Heart left ventricle (tissue), 16 donors: ENCODE data around the gene BTBD6. TPM values are rescaled to one million over a fixed set of nuclear protein-coding genes. Genes with fewer than 3 reads are reported as not detected.

ENCODE experiments used
- ATAC-seq, 4 donors: fragments of 200-7000 bp; cut with Tn5 transposase; one replicate each; pipeline ENCODE4 v1.9.1; 2020 to 2022; ENCODE audit warnings: moderate library complexity in 4 of 4, mild to moderate bottlenecking in 3 of 4, moderate number of reproducible peaks in 1 of 4
- DNase-seq, 5 donors: peaks; one replicate each; pipeline ENCODE4 v3.0.0-alpha.2; 2020
- H3K27ac ChIP-seq, 12 donors: fragments of 200-600 bp; sonication (generic) in 4 of 12; one replicate each; pipeline versions ENCODE4 v1.5.0 to v1.8.0; 2016 to 2022; ENCODE audit warnings: mild to moderate bottlenecking in 2 of 12
- H3K27me3 ChIP-seq, 9 donors: fragments of 200-600 bp; sonication (generic) in 2 of 9; one replicate each; pipeline versions ENCODE4 v1.5.1 to v1.8.0; 2016 to 2022; ENCODE audit warnings: mild to moderate bottlenecking in 3 of 9
- H3K36me3 ChIP-seq, 9 donors: fragments of 200-600 bp; sonication (generic) in 2 of 9; one replicate each; pipeline versions ENCODE4 v1.5.0 to v1.8.0; 2018 to 2022; ENCODE audit warnings: mild to moderate bottlenecking in 2 of 9
- H3K4me1 ChIP-seq, 12 donors: fragments of 200-600 bp; sonication (generic) in 4 of 12; one replicate each; pipeline versions ENCODE4 v1.5.0 to v1.8.0; 2016 to 2022; ENCODE audit warnings: mild to moderate bottlenecking in 3 of 12
- H3K4me3 ChIP-seq, 12 donors: fragments of 200-600 bp; sonication (generic) in 4 of 12; one replicate each; pipeline versions ENCODE4 v1.5.0 to v1.8.0; 2017 to 2022; ENCODE audit warnings: mild to moderate bottlenecking in 9 of 12, moderate library complexity in 4 of 12
- H3K9me3 ChIP-seq, 12 donors: fragments of 200-600 bp; sonication (generic) in 4 of 12; one replicate each; pipeline versions ENCODE4 v1.5.0 to v1.8.0; 2016 to 2022; ENCODE audit warnings: mild to moderate bottlenecking in 1 of 12
- POLR2A ChIP-seq, 2 donors: fragments of 450-650 bp; IDR thresholded peaks; one replicate each; pipeline ENCODE4 v1.6.1; 2017; ENCODE audit warnings: antibody characterized with exemption in 2 of 2, mild to moderate bottlenecking in 2 of 2, moderate library complexity in 2 of 2
- WGBS, 4 donors: extraction: QIAGEN DNeasy Blood & Tissue Kit in 2 of 4; methylation state at CpG; one replicate each; pipeline versions ENCODE4 v1.1.5 to v1.1.7; 2013 to 2018; 5-methylcytosine and 5-hydroxymethylcytosine counted together
- intact Hi-C, 10 donors: fragments of 100-400 bp; cut with DNase I; formaldehyde crosslinking; loops; one replicate each; pipeline versions ENCODE4 v1.11.1 to v1.14.2; 2022
- polyA plus RNA-seq, 2 donors: library from polyadenylated mRNA; stranded (reverse); fragments of 200-250 nt; gene quantifications; one replicate each; pipeline ENCODE4 v1.2.3, GENCODE V29; 2013
- total RNA-seq, 9 donors: library from RNA; depleted of rRNA in 2 of 9; stranded (reverse); fragments of >200 nt in 2 of 9; fragmentation: NEBNext Ultra II Directional in 3 of 9; extraction: Animal tissue kit (Norgen Biotek cat#: 25700) in 3 of 9; gene quantifications; one replicate each; pipeline versions ENCODE4 v1.1.0 to v1.2.4, GENCODE V29; 2016 to 2023
- TF ChIP-seq, protein P1 (sequence below), 12 donors: fragments of 200-600 bp; sonication (generic) in 4 of 12; IDR thresholded peaks; one replicate each; pipeline versions ENCODE4 v1.5.0 to v1.8.0; 2018 to 2022; ENCODE audit warnings: antibody characterized with exemption in 12 of 12, mild to moderate bottlenecking in 5 of 12
- donor health status: ischemic (EF 13 %, LVEDD 7.1; RV severe dilation, severe dysfunction).
- donor health status: healthy with polysubstance abuse.
- donor health status: DM: no; HTN: yes; CAD: no.
- donor health status: DM: no; HTN: no; CAD: no.
- donor health status: ischemic (EF 25% LVEDD 6.9; RV normal size, moderate dysfunction).
- donor health status: ischemic (EF 25% LVEDD 5.7; RV mildly dilated, moderate dysfunction).
- donor health status: healthy.
- donor health status: DM: yes; HTN: yes; CAD: no.
- donor health status: ischemic (EF 35%, LVEDD 5.7; RV mildly dilated, moderate dysfunction).
- donor health status: nonischemic (EF 11% LVEDD 7.7; RV severe dilation, severe dysfunction).
- donor health status: DM: yes; HTN: yes; CAD: no.
- donor health status: PGD.
- donor health status: ischemic (EF 29% LVEDD 5.4; RV normal size, mild dysfunction).
- donor health status: nonischemic (EF 23%, LVEDD 6.1; RV moderate dilation, normal function).

Gene BTBD6
- total and polyA plus RNA-seq, 11 donors, result 28.8 to 56.3 (median 36.9) TPM

DNA sequence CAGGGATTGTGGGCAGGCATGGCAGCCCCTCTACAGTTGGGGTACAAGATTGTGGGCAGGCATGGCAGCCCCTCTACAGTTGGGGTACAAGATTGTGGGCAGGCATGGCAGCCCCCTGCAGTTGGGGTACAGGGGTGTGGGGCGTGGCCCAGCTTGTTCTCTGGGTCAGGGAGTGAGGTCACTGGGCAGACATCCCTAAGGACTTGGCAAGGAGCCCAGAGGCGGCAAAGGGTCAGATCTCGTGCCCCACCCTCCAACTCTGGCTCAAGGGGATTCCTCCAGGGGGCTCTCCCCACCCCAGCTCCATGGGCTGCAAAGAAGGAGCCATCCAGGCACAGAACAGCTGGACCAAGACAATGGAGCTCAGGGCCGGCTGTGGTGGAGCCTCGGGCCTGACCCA is 41.5 kb upstream of the BTBD6 start:
- no peaks in the 10 kb centered on the region for H3K9me3 ChIP-seq
- H3K4me1 ChIP-seq, result peaks cover 0 to 61% (median 41%) of the 10 kb centered on the region in 12 donors
- TF ChIP-seq POLR2A (IDR thresholded peaks at IDR 0.05), result no peak
- TF ChIP-seq, protein P1, sequence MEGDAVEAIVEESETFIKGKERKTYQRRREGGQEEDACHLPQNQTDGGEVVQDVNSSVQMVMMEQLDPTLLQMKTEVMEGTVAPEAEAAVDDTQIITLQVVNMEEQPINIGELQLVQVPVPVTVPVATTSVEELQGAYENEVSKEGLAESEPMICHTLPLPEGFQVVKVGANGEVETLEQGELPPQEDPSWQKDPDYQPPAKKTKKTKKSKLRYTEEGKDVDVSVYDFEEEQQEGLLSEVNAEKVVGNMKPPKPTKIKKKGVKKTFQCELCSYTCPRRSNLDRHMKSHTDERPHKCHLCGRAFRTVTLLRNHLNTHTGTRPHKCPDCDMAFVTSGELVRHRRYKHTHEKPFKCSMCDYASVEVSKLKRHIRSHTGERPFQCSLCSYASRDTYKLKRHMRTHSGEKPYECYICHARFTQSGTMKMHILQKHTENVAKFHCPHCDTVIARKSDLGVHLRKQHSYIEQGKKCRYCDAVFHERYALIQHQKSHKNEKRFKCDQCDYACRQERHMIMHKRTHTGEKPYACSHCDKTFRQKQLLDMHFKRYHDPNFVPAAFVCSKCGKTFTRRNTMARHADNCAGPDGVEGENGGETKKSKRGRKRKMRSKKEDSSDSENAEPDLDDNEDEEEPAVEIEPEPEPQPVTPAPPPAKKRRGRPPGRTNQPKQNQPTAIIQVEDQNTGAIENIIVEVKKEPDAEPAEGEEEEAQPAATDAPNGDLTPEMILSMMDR (IDR thresholded peaks at IDR 0.05), result no peak
- 26 to 38% (median 30%) methylated on average over 3 to 5 of the region's 5 CpGs for WGBS, 4 donors
- peaks cover 0 to 28% (median 14%) of the 10 kb centered on the region in 9 donors for H3K36me3 ChIP-seq
- ATAC-seq (no peak), DNase-seq (peak in 1 of 5 donors; percentile 40)
- intact Hi-C loops, result loop anchor here in 3 of 10 donors (10.0 kb wide), 2 partner anchors 48 to 232 kb away; partner anchors contain the start of gene AHNAK2 (in 1 of the 3)
- H3K27me3 ChIP-seq, result no peaks in the 10 kb centered on the region
- H3K27ac ChIP-seq, result peak overlapping the region in 9 of 12 donors; percentile 3 to 72 (median 59)
- no peak overlapping the region for H3K4me3 ChIP-seq

- peaks cover 0 to 29% (median 14%) of the 10 kb centered on the region in 9 donors for H3K36me3 ChIP-seq
- peaks cover 0 to 54% (median 36%) of the 10 kb centered on the region in 12 donors for H3K4me1 ChIP-seq
- DNase-seq, result peak in 2 of 5 donors; percentile 79 to 80
- intact Hi-C loops, result loop anchor here in 3 of 10 donors (10.0 kb wide), 2 partner anchors 47 to 233 kb away; partner anchors contain the start of gene AHNAK2 (in 1 of the 3)
- H3K9me3 ChIP-seq, result no peaks in the 10 kb centered on the region
- peak; percentile 29 to 63 (median 53) for ATAC-seq
- peak overlapping the region in 9 of 12 donors; percentile 3 to 72 (median 59) for H3K27ac ChIP-seq
- H3K4me3 ChIP-seq, result no peak overlapping the region
- 25 to 55% (median 52%) methylated on average over 2 to 13 of the region's 13 CpGs for WGBS, 4 donors
- TF ChIP-seq, protein P1 (IDR thresholded peaks at IDR 0.05), result peak in 7 of 12 donors; percentile 10 to 41 (median 22)
- no peak for TF ChIP-seq POLR2A (IDR thresholded peaks at IDR 0.05)
- no peaks in the 10 kb centered on the region for H3K27me3 ChIP-seq
These were observed 40.9 kb upstream of the BTBD6 start for GRCh38 chr14:105207460-105207901.

DNA sequence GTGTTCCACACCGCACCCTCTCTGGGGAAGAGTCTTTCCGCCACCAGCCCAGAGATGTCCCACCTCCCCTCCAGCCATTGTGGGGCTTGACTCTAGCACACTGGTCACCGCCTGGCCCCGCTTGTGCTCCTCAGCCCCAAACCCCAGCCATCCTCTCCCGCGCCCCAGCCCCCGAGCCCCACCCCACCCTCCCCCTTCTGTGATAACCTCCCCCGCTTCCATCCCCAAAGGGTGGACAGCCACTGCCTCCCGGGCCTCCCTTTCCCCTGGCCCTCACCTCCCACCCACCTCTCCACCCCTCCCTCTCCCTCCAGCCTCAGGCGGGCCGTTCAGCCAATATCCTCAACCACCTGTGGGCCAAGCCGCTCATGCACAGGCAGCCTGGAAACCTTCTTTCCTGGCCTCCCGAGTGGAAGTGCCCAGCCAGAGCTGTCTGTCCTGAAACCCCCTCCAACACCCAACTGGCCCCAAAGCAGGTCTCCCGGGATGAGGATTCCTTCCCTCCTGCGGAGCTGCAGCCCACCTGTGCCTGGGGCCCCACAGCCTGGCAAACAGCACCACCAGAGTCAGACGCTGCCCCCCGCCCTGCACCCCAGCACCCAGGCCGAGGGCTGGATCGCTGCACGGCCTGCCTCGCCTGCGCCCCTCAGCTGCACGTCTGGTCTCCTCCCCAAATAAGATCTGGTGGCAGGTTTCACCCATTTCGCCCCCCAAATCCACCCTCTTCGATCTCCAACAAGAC is 40.2 kb upstream of the BTBD6 start:
- Histone ChIP-seq H3K4me1 (peaks cover 0 to 48% (median 31%) of the 10 kb centered on the region in 12 donors), H3K27me3 (no peaks in the 10 kb centered on the region), H3K4me3 (no peak overlapping the region), H3K27ac (peak overlapping the region in 4 of 12 donors; percentile 59 to 72 (median 68)), H3K36me3 (peaks cover 0 to 33% (median 14%) of the 10 kb centered on the region in 9 donors), H3K9me3 (no peaks in the 10 kb centered on the region)
- peak in 1 of 5 donors; percentile 21 for DNase-seq
- ATAC-seq, result no peak
- WGBS, 4 donors, result 88 to 91% (median 89%) methylated on average over 23 to 25 of the region's 25 CpGs
- intact Hi-C loops, result loop anchor here in 3 of 10 donors (10.0 kb wide), 2 partner anchors 47 to 233 kb away; partner anchors contain the start of gene AHNAK2 (in 1 of the 3)
- TF ChIP-seq, protein P1 (IDR thresholded peaks at IDR 0.05), result no peak

GRCh38 chr14:105208738-105209075 is 39.6 kb upstream of the BTBD6 start:
- H3K9me3 ChIP-seq, result no peaks in the 10 kb centered on the region
- intact Hi-C loops, result loop anchor here in 3 of 10 donors (10.0 kb wide), 2 partner anchors 46 to 234 kb away; partner anchors contain the start of gene AHNAK2 (in 1 of the 3)
- no peak overlapping the region for H3K27ac ChIP-seq
- ATAC-seq, result no peak
- TF ChIP-seq, protein P1 (IDR thresholded peaks at IDR 0.05), result no peak
- TF ChIP-seq POLR2A (IDR thresholded peaks at IDR 0.05), result no peak
- peaks cover 0 to 38% (median 18%) of the 10 kb centered on the region in 9 donors for H3K36me3 ChIP-seq
- no peaks in the 10 kb centered on the region for H3K27me3 ChIP-seq
- 93 to 97% (median 95%) methylated on average over 11 to 12 of the region's 12 CpGs for WGBS, 4 donors
- H3K4me1 ChIP-seq, result peaks cover 0 to 42% (median 29%) of the 10 kb centered on the region in 12 donors
- no peak for DNase-seq
- H3K4me3 ChIP-seq, result no peak overlapping the region
